Stomach (tissue), 4 donors: ENCODE measurements around the gene EGFL7.

ENCODE experiments used
- POLR2A ChIP-seq, 4 donors: fragments of 450-650 bp; IDR thresholded peaks; one replicate each; pipeline ENCODE4 v1.6.1; 2016; ENCODE audit warnings: antibody characterized with exemption in 4 of 4, control low read depth in 2 of 4, mild to moderate bottlenecking in 1 of 4, moderate library complexity in 1 of 4
- POLR2AphosphoS5 ChIP-seq, 3 donors: sonication (generic); formaldehyde crosslinking; IDR thresholded peaks; one replicate each; pipeline ENCODE4 v1.6.1; 2016; ENCODE audit warnings: antibody characterized with exemption in 3 of 3
- TF ChIP-seq, protein P1 (sequence below), 7 experiments: fragments of 450-650 bp in 4 of 7; fragments of 200-600 bp in 3 of 7; sonication (generic) in 3 of 7; IDR thresholded peaks; one replicate each; pipeline ENCODE4 v1.5.1; 2016 to 2019; ENCODE audit warnings: antibody characterized with exemption in 7 of 7, control low read depth in 2 of 7, mild to moderate bottlenecking in 1 of 7

DNA sequence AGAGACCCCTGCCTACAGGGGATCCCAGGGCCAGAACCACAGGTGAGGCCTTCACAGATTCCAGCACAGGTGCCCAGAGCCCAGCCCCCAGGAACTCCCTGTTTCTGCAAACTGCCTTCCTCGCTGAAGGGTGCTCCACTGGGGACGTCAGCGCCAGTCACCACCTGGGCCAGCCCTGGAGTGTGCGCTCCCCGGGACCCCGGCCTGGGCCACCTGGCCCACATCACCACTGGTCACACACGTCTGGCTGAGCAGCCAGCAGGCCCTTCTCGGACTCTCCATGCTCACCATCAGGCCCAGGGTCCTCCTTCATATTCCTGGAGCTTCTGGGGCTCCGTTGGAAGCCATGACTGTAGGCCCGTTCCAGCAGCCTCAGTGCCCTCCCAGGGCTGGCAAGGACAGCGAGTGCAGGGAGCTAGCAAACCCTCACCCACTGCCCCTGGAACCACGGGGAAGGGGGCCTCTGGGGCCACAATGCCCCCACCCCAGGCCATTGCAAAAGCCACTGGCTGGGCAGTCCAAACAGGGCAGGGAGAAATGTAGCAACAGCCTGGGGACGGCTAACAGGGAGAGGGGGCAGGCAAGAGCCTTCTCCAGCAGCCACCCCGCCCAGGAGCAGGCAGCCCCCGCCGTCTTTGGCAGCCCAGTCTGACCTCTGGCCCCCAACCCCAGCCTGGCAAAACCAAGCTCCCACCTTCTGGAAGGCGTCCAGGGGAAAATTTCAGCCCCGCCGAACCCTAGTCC is 23.2 kb downstream of the EGFL7 start:
- no peak for TF ChIP-seq POLR2AphosphoS5 (IDR thresholded peaks at IDR 0.05)
- TF ChIP-seq, protein P1, sequence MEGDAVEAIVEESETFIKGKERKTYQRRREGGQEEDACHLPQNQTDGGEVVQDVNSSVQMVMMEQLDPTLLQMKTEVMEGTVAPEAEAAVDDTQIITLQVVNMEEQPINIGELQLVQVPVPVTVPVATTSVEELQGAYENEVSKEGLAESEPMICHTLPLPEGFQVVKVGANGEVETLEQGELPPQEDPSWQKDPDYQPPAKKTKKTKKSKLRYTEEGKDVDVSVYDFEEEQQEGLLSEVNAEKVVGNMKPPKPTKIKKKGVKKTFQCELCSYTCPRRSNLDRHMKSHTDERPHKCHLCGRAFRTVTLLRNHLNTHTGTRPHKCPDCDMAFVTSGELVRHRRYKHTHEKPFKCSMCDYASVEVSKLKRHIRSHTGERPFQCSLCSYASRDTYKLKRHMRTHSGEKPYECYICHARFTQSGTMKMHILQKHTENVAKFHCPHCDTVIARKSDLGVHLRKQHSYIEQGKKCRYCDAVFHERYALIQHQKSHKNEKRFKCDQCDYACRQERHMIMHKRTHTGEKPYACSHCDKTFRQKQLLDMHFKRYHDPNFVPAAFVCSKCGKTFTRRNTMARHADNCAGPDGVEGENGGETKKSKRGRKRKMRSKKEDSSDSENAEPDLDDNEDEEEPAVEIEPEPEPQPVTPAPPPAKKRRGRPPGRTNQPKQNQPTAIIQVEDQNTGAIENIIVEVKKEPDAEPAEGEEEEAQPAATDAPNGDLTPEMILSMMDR (IDR thresholded peaks at IDR 0.05): no peak
- no peak for TF ChIP-seq POLR2A (IDR thresholded peaks at IDR 0.05)
